MM.1S (cell line): Measurements from ENCODE around the gene IGSF11.

Experiments used
- DNase-seq: peaks from one replicate; pipeline ENCODE4 v3.0.0-alpha.2; 2015
- H2AFZ ChIP-seq: fragments of 300-600 bp; sonication (generic); 2 replicates; pipeline ENCODE4 v1.6.0; 2016; ENCODE audit warnings: antibody characterized with exemption, low read length
- H3F3A ChIP-seq: fragments of 300-600 bp; sonication (generic); 2 replicates; pipeline ENCODE4 v1.6.1; 2016; ENCODE audit warnings: mild to moderate bottlenecking, antibody characterized with exemption, low read length, moderate library complexity, mixed read lengths; ENCODE audit not compliant: insufficient read depth
- H3K27ac ChIP-seq: fragments of 300-600 bp; sonication (generic); 2 replicates; pipeline ENCODE4 v1.5.1; 2016; ENCODE audit warnings: mild to moderate bottlenecking, low read length
- H3K27me3 ChIP-seq: fragments of 300-600 bp; sonication (generic); replicated peaks from 2 replicates; pipeline ENCODE4 v1.6.0; 2016; ENCODE audit warnings: low read length; ENCODE audit not compliant: insufficient read depth
- H3K36me3 ChIP-seq: fragments of 300-600 bp; sonication (generic); replicated peaks from 2 replicates; pipeline ENCODE4 v1.6.1; 2016; ENCODE audit warnings: mild to moderate bottlenecking, low read length, mixed read lengths; ENCODE audit not compliant: insufficient read depth
- H3K4me1 ChIP-seq: fragments of 300-600 bp; sonication (generic); 2 replicates; pipeline ENCODE4 v1.6.1; 2016; ENCODE audit warnings: low read length, mixed read lengths
- H3K4me2 ChIP-seq: fragments of 300-600 bp; sonication (generic); 2 replicates; pipeline ENCODE4 v1.6.0; 2016; ENCODE audit warnings: low read depth, low read length
- H3K4me3 ChIP-seq: fragments of 300-600 bp; sonication (generic); 2 replicates; pipeline ENCODE4 v1.5.1; 2016; ENCODE audit warnings: low read length, mixed read lengths
- H3K79me2 ChIP-seq: fragments of 300-600 bp; sonication (generic); 2 replicates; pipeline ENCODE4 v1.6.1; 2016; ENCODE audit warnings: mixed run types, low read length, mixed read lengths
- H3K9ac ChIP-seq: fragments of 300-600 bp; sonication (generic); 2 replicates; pipeline ENCODE4 v1.6.1; 2016; ENCODE audit warnings: low read length, mixed read lengths
- H3K9me2 ChIP-seq: fragments of 300-600 bp; sonication (generic); replicated peaks from 2 replicates; pipeline ENCODE4 v1.6.1; 2016; ENCODE audit warnings: mild to moderate bottlenecking, low read length, mixed read lengths; ENCODE audit not compliant: insufficient read depth
- H3K9me3 ChIP-seq: fragments of 300-600 bp; sonication (generic); replicated peaks from 2 replicates; pipeline ENCODE4 v1.6.1; 2016; ENCODE audit warnings: mild to moderate bottlenecking, low read length, mixed read lengths; ENCODE audit not compliant: insufficient read depth
- H4K20me1 ChIP-seq: fragments of 300-600 bp; sonication (generic); 2 replicates; pipeline ENCODE4 v1.6.1; 2016; ENCODE audit warnings: mild to moderate bottlenecking, low read length, moderate library complexity, mixed read lengths; ENCODE audit not compliant: insufficient read depth
- EZH2 ChIP-seq: fragments of 300-600 bp; sonication (generic); optimal IDR thresholded peaks from 2 replicates; pipeline ENCODE3; 2017; ENCODE audit warnings: low read depth, mild to moderate bottlenecking, antibody characterized with exemption, low read length, mixed read lengths
- EZH2phosphoT487 ChIP-seq: fragments of 300-600 bp; sonication (generic); IDR thresholded peaks from 2 replicates; pipeline ENCODE4 v1.6.1; 2018; ENCODE audit warnings: antibody characterized with exemption, low read length
- TF ChIP-seq, protein P1 (sequence below): fragments of 300-600 bp; sonication (generic); IDR thresholded peaks from 2 replicates; pipeline ENCODE4 v1.5.1; 2016; ENCODE audit warnings: antibody characterized with exemption, low read length, mixed read lengths

The IGSF11 gene

DNA sequence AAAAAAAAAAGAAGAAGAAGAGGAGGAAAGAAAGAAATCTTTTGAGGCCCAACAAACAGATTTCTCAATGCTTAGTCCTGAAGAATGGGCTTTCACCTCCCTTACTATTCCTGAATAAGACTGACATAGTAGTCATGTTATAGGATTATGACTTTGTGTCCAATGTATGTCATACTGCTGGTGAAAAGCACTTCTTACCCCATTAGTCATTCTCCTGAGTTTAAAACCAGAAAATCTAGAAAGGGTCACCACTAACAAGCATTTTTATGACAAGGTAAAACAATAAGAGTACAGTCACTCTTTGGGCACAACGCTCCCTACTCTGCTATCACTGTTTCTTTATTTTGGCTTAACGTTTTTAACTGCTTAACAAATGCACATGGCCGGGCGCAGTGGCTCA, 88.2 kb downstream of the IGSF11 start:
- H3K36me3 ChIP-seq: no peaks in the 10 kb centered on the region
- DNase-seq: no peak
- no peak overlapping the region for H3K4me2 ChIP-seq
- H3K27ac ChIP-seq: no peak overlapping the region
- H3K4me1 ChIP-seq: peaks cover 18% of the 10 kb centered on the region
- H4K20me1 ChIP-seq: no peaks in the 10 kb centered on the region
- H3K4me3 ChIP-seq: no peak overlapping the region
- TF ChIP-seq, protein P1, sequence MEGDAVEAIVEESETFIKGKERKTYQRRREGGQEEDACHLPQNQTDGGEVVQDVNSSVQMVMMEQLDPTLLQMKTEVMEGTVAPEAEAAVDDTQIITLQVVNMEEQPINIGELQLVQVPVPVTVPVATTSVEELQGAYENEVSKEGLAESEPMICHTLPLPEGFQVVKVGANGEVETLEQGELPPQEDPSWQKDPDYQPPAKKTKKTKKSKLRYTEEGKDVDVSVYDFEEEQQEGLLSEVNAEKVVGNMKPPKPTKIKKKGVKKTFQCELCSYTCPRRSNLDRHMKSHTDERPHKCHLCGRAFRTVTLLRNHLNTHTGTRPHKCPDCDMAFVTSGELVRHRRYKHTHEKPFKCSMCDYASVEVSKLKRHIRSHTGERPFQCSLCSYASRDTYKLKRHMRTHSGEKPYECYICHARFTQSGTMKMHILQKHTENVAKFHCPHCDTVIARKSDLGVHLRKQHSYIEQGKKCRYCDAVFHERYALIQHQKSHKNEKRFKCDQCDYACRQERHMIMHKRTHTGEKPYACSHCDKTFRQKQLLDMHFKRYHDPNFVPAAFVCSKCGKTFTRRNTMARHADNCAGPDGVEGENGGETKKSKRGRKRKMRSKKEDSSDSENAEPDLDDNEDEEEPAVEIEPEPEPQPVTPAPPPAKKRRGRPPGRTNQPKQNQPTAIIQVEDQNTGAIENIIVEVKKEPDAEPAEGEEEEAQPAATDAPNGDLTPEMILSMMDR: no peak
- no peak for TF ChIP-seq EZH2
- no peak for TF ChIP-seq EZH2phosphoT487
- no peaks in the 10 kb centered on the region for H3K79me2 ChIP-seq
- 0 out of 2 replicates have a peak, but pooled peaks cover 5% of the 10 kb centered on the region for H3F3A ChIP-seq
- no peaks in the 10 kb centered on the region for H3K27me3 ChIP-seq
- no peak overlapping the region for H2AFZ ChIP-seq
- H3K9me2 ChIP-seq: no peaks in the 10 kb centered on the region
- H3K9me3 ChIP-seq: no peaks in the 10 kb centered on the region
- no peak overlapping the region for H3K9ac ChIP-seq

GRCh38 chr3:118945834-118946233, 88.8 kb downstream of the IGSF11 start:
- Histone ChIP-seq H3F3A (0 out of 2 replicates have a peak, but pooled peaks cover 5% of the 10 kb centered on the region), H4K20me1 (no peaks in the 10 kb centered on the region), H3K27ac (no peak overlapping the region), H3K4me3 (no peak overlapping the region), H3K79me2 (no peaks in the 10 kb centered on the region), H3K9ac (no peak overlapping the region), H3K27me3 (no peaks in the 10 kb centered on the region), H3K36me3 (no peaks in the 10 kb centered on the region), H3K9me2 (no peaks in the 10 kb centered on the region), H2AFZ (no peak overlapping the region), H3K9me3 (no peaks in the 10 kb centered on the region), H3K4me1 (peaks cover 18% of the 10 kb centered on the region), H3K4me2 (no peak overlapping the region)
- DNase-seq: no peak
- TF ChIP-seq, protein P1: no peak

- Histone ChIP-seq H3K36me3 (no peaks in the 10 kb centered on the region), H3K9me2 (no peaks in the 10 kb centered on the region), H2AFZ (no peak overlapping the region), H3K9me3 (no peaks in the 10 kb centered on the region), H3K27ac (no peak overlapping the region), H3K4me2 (peak overlapping the region; percentile 3; the same call in 1 of the 2 replicates), H4K20me1 (no peaks in the 10 kb centered on the region), H3F3A (no peaks in the 10 kb centered on the region), H3K4me3 (no peak overlapping the region), H3K79me2 (no peaks in the 10 kb centered on the region), H3K4me1 (peaks cover 6% of the 10 kb centered on the region; the same call in 1 of the 2 replicates), H3K27me3 (no peaks in the 10 kb centered on the region), H3K9ac (no peak overlapping the region)
- no peak for DNase-seq
- TF ChIP-seq EZH2phosphoT487 (no peak), EZH2 (no peak)
- TF ChIP-seq, protein P1: no peak
Measured at GRCh38 chr3:118943597-118943996, 91.0 kb downstream of the IGSF11 start.

DNA sequence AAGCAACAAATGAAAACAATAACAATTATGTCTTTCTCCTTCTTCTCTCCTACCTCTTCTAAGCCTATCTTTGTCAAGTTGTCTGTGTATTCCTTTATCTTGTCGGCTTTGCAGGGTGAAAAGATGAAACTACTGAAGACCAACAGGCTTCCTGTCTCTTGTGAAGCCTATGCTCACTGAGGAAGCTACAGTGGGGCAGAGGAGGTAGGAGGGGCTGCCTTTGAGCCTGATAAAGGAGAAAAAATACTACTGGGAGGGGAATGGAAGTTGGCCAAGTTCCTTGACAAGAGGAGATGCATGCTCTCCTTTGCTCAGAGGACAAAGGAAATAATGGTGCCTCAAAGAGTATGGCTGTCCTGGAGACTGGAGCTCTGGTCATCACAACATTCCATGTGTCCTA, 92.0 kb downstream of the IGSF11 start:
- Histone ChIP-seq H3K27me3 (no peaks in the 10 kb centered on the region), H3K79me2 (no peaks in the 10 kb centered on the region), H4K20me1 (no peaks in the 10 kb centered on the region), H3K27ac (no peak overlapping the region), H3K9me3 (no peaks in the 10 kb centered on the region), H3K36me3 (no peaks in the 10 kb centered on the region), H3K4me3 (no peak overlapping the region), H2AFZ (no peak overlapping the region), H3K4me1 (peaks cover 6% of the 10 kb centered on the region; the same call in 1 of the 2 replicates), H3K9ac (no peak overlapping the region), H3K4me2 (no peak overlapping the region), H3K9me2 (no peaks in the 10 kb centered on the region), H3F3A (no peaks in the 10 kb centered on the region)
- TF ChIP-seq EZH2 (no peak), EZH2phosphoT487 (no peak)
- TF ChIP-seq, protein P1: no peak
- DNase-seq: no peak
